HG03469 (cell line): ENCODE data around the gene HCN3.
A peak's percentile ranks its signal among the peaks of the same experiment; 100 is the strongest.
"Not testable (repeated sequence)": the region's sequence is repeated elsewhere in the genome, so short reads cannot be mapped to it uniquely, and the experiment has no call there.

Experiments used
- ATAC-seq: cut with Tn5 transposase; IDR thresholded peaks from one replicate; pipeline ENCODE4 v1.9.1; 2021; ENCODE audit warnings: mild to moderate bottlenecking, moderate library complexity, moderate number of reproducible peaks; ENCODE audit not compliant: unreplicated experiment

HCN3 gene

GRCh38 chr1:155277070-155277901 lies at the start of gene HCN3:
TSS of gene HCN3 (plus strand) at chr1:155277463. CDS start at chr1:155277591, 128 bp downstream.
- peak; percentile 50 for ATAC-seq

- ATAC-seq: no peak
Measured at GRCh38 chr1:155228096-155228427, 49.2 kb upstream of the HCN3 start.

GRCh38 chr1:155231302-155231701 lies 46.0 kb upstream of the HCN3 start:
- ATAC-seq: not testable (repeated sequence)

GRCh38 chr1:155232001-155232978 lies 45.0 kb upstream of the HCN3 start:
- not testable (repeated sequence) for ATAC-seq

- not testable (repeated sequence) for ATAC-seq
Measured at GRCh38 chr1:155233502-155233901, 43.8 kb upstream of the HCN3 start.

- ATAC-seq: not testable (repeated sequence)
Measured at GRCh38 chr1:155235375-155235774, 41.9 kb upstream of the HCN3 start.

GRCh38 chr1:155236451-155236850 lies 40.8 kb upstream of the HCN3 start:
- ATAC-seq: no peak

GRCh38 chr1:155241069-155241679 lies 36.1 kb upstream of the HCN3 start:
- no peak for ATAC-seq

- ATAC-seq: no peak
Measured at GRCh38 chr1:155241841-155242264, 35.4 kb upstream of the HCN3 start.

GRCh38 chr1:155242805-155243358 lies 34.4 kb upstream of the HCN3 start:
- no peak for ATAC-seq

GRCh38 chr1:155244368-155245162 lies 32.7 kb upstream of the HCN3 start:
- peak; percentile 45 for ATAC-seq

GRCh38 chr1:155245163-155245524 lies 32.1 kb upstream of the HCN3 start:
- ATAC-seq: no peak

GRCh38 chr1:155246796-155247195 lies 30.5 kb upstream of the HCN3 start:
- ATAC-seq: not testable (repeated sequence)

GRCh38 chr1:155247667-155248553 lies 29.4 kb upstream of the HCN3 start:
- no peak for ATAC-seq

- no peak for ATAC-seq
Measured at GRCh38 chr1:155250246-155250632, 27.0 kb upstream of the HCN3 start.

- peak; percentile 68 for ATAC-seq
Measured at GRCh38 chr1:155250633-155251449, 26.4 kb upstream of the HCN3 start.

- ATAC-seq: no peak
Measured at GRCh38 chr1:155251566-155251965, 25.7 kb upstream of the HCN3 start.

GRCh38 chr1:155253208-155253607 lies 24.1 kb upstream of the HCN3 start:
- ATAC-seq: no peak
